Spleen (tissue), 11 donors: Measurements from ENCODE around the gene FBXO17. TPM values are rescaled to one million over a fixed set of nuclear protein-coding genes. Genes with fewer than 3 reads are reported as not detected.

Experiments used
- DNase-seq: peaks from one replicate; pipeline ENCODE4 v3.0.0-alpha.2; 2020
- H3K27ac ChIP-seq, 8 donors: fragments of 200-600 bp; sonication (generic) in 7 of 8; 1 replicate in 4 of 8; 2 replicates in 4 of 8; pipeline versions ENCODE4 v1.5.0 to v1.8.0; 2016 to 2021; ENCODE audit warnings: inconsistent platforms in 4 of 8, mild to moderate bottlenecking in 4 of 8, moderate library complexity in 1 of 8
- H3K27me3 ChIP-seq, 7 donors: fragments of 200-600 bp; sonication (generic) in 6 of 7; replicated peaks in 1 of 7; 1 replicate in 4 of 7; 2 replicates in 3 of 7; pipeline versions ENCODE4 v1.5.0 to v1.8.0; 2016 to 2021; ENCODE audit warnings: inconsistent platforms in 3 of 7, mild to moderate bottlenecking in 1 of 7
- H3K36me3 ChIP-seq, 6 donors: fragments of 200-600 bp; sonication (generic) in 5 of 6; 1 replicate in 4 of 6; 2 replicates in 2 of 6; pipeline versions ENCODE4 v1.5.0 to v1.8.0; 2016 to 2021; ENCODE audit warnings: inconsistent platforms in 2 of 6
- H3K4me1 ChIP-seq, 6 donors: fragments of 200-600 bp; sonication (generic) in 5 of 6; 1 replicate in 3 of 6; 2 replicates in 3 of 6; pipeline versions ENCODE4 v1.5.0 to v1.8.0; 2016 to 2021; ENCODE audit warnings: inconsistent platforms in 3 of 6
- H3K4me3 ChIP-seq, 8 donors: fragments of 200-600 bp; sonication (generic) in 7 of 8; 1 replicate in 4 of 8; 2 replicates in 4 of 8; pipeline versions ENCODE4 v1.5.0 to v1.8.0; 2016 to 2021; ENCODE audit warnings: inconsistent platforms in 4 of 8, mild to moderate bottlenecking in 4 of 8, moderate library complexity in 2 of 8
- H3K9me3 ChIP-seq, 8 donors: fragments of 200-600 bp; sonication (generic) in 7 of 8; 1 replicate in 4 of 8; 2 replicates in 4 of 8; pipeline versions ENCODE4 v1.5.0 to v1.8.0; 2016 to 2021; ENCODE audit warnings: inconsistent platforms in 4 of 8
- CTCF ChIP-seq, 11 experiments: fragments of 200-600 bp in 7 of 11; fragments of 450-650 bp in 4 of 11; sonication (generic) in 4 of 11; IDR thresholded peaks in 8 of 11; conservative IDR thresholded peaks in 3 of 11; 1 replicate in 7 of 11; 2 replicates in 4 of 11; pipeline versions ENCODE4 v1.4.0 to v1.8.0; 2016 to 2021; ENCODE audit warnings: antibody characterized with exemption in 11 of 11, inconsistent platforms in 4 of 11, mild to moderate bottlenecking in 1 of 11
- POLR2A ChIP-seq, 3 donors: fragments of 450-650 bp; IDR thresholded peaks; one replicate each; pipeline ENCODE4 v1.5.1; 2017; ENCODE audit warnings: antibody characterized with exemption in 3 of 3, mild to moderate bottlenecking in 1 of 3
- POLR2AphosphoS5 ChIP-seq, 3 donors: sonication (generic); formaldehyde crosslinking; IDR thresholded peaks; one replicate each; pipeline ENCODE4 v1.5.1; 2017; ENCODE audit warnings: antibody characterized with exemption in 3 of 3
- WGBS, 5 donors: extraction: QIAGEN DNeasy Blood & Tissue Kit in 3 of 5; methylation state at CpG; one replicate each; pipeline versions ENCODE4 v1.1.5 to v1.1.7; 2013 to 2018; 5-methylcytosine and 5-hydroxymethylcytosine counted together
- intact Hi-C: fragments of 100-400 bp; cut with DNase I; formaldehyde crosslinking; loops from one replicate; pipeline ENCODE4 v1.15.0; 2023; ENCODE audit warnings: low total_unique reads
- polyA plus RNA-seq, 3 donors: library from polyadenylated mRNA; stranded (reverse); fragments of 200-250 nt; gene quantifications; one replicate each; pipeline ENCODE4 v1.2.1, GENCODE V29; 2013
- total RNA-seq, 7 donors: library from RNA; depleted of rRNA in 3 of 7; stranded (reverse); fragments of >200 nt in 3 of 7; fragmentation: NEBNext Ultra II Directional in 4 of 7; extraction: Animal tissue kit (Norgen Biotek cat#: 25700) in 4 of 7; gene quantifications; one replicate each; pipeline versions ENCODE4 v1.1.0 to v1.2.1, GENCODE V29; 2016 to 2021
- donor health status: healthy with polysubstance abuse.
- donor health status: DM: no; HTN: no; CAD: no; lungs with moderate emphysema.
- donor health status: DM: no; HTN: no; CAD: no.
- donor health status: Bipolar disorder and iron deficiency.
- donor health status: healthy.
- donor health status: DM: no; HTN: no; CAD: no.
- donor health status: DM: yes; HTN: yes; CAD: no.

Gene FBXO17
- total and polyA plus RNA-seq, 10 donors: 0.91 to 7.7 (median 4.9) TPM

DNA sequence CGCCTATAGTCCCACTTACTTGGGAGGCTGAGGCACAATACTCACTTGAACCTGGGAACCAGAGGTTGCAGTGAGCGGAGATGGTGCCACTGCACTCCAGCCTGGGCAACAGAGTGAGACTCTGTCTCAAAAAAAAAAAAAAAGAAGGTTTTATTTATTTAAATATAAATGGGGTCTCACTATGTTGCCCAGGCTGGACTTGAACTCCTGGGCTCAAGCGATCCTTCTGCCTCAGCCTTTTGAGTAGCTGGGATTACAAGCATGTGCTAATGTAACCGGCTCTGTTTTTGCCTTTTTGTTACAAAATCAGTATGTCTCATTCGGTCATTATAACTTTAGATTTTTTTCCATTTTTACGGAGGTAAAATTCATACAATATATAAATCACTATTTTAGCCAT, 32.6 kb upstream of the FBXO17 start:
- DNase-seq: no peak
- Histone ChIP-seq H3K4me1 (no peaks in the 10 kb centered on the region), H3K27me3 (peaks cover 0 to 44% (median 0%) of the 10 kb centered on the region in 7 donors), H3K36me3 (no peaks in the 10 kb centered on the region), H3K4me3 (no peak overlapping the region), H3K9me3 (no peaks in the 10 kb centered on the region), H3K27ac (no peak overlapping the region)
- WGBS, 5 donors: 91 to 98% (median 94%) methylated on average over 6 of the region's 6 CpGs
- intact Hi-C loops: no loop called here
- TF ChIP-seq POLR2A (IDR thresholded peaks at IDR 0.05) (no peak), POLR2AphosphoS5 (IDR thresholded peaks at IDR 0.05) (no peak), CTCF (IDR thresholded peaks at IDR 0.05 in 8 of 11, conservative IDR thresholded peaks at IDR 0.05 in 3 of 11) (no peak)

- no peaks in the 10 kb centered on the region for H3K36me3 ChIP-seq
- peaks cover 0 to 33% (median 0%) of the 10 kb centered on the region in 7 donors for H3K27me3 ChIP-seq
- intact Hi-C loops: no loop called here
- DNase-seq: no peak
- H3K4me3 ChIP-seq: no peak overlapping the region
- 46 to 60% (median 55%) methylated on average over 3 of the region's 3 CpGs for WGBS, 5 donors
- no peak overlapping the region for H3K27ac ChIP-seq
- H3K4me1 ChIP-seq: no peaks in the 10 kb centered on the region
- no peaks in the 10 kb centered on the region for H3K9me3 ChIP-seq
- no peak for TF ChIP-seq POLR2A (IDR thresholded peaks at IDR 0.05)
- TF ChIP-seq CTCF (IDR thresholded peaks at IDR 0.05 in 8 of 11, conservative IDR thresholded peaks at IDR 0.05 in 3 of 11): no peak
- no peak for TF ChIP-seq POLR2AphosphoS5 (IDR thresholded peaks at IDR 0.05)
These were observed 31.6 kb upstream of the FBXO17 start for GRCh38 chr19:39007096-39007495.

DNA sequence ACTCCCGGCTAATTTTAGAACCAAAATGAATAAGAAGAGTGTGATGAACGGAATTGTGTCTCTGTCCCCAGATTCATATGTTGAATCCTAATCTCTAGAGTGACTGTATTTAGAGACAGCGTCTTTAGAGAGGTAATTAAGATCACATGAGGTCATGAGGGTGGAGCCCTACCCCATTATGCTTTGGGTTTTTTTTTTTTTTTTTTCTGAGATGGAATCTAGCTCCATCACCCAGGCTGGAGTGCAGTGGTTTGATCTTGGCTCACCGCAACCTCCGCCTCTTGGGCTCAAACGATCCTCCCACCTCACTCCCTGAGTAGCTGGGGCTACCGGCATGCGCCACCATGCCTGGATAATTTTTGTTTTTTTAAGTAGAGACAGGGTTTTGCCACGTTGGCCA, 28.9 kb upstream of the FBXO17 start:
- 78 to 83% (median 81%) methylated on average over 9 of the region's 9 CpGs for WGBS, 5 donors
- peaks cover 0 to 36% (median 0%) of the 10 kb centered on the region in 7 donors for H3K27me3 ChIP-seq
- no peak overlapping the region for H3K4me3 ChIP-seq
- H3K27ac ChIP-seq: no peak overlapping the region
- no peaks in the 10 kb centered on the region for H3K4me1 ChIP-seq
- intact Hi-C loops: no loop called here
- no peaks in the 10 kb centered on the region for H3K36me3 ChIP-seq
- no peaks in the 10 kb centered on the region for H3K9me3 ChIP-seq
- DNase-seq: no peak
- TF ChIP-seq CTCF (IDR thresholded peaks at IDR 0.05 in 8 of 11, conservative IDR thresholded peaks at IDR 0.05 in 3 of 11): no peak
- no peak for TF ChIP-seq POLR2AphosphoS5 (IDR thresholded peaks at IDR 0.05)
- no peak for TF ChIP-seq POLR2A (IDR thresholded peaks at IDR 0.05)

GRCh38 chr19:39003796-39004195, 28.3 kb upstream of the FBXO17 start:
- Histone ChIP-seq H3K9me3 (no peaks in the 10 kb centered on the region), H3K27me3 (peaks cover 0 to 41% (median 0%) of the 10 kb centered on the region in 7 donors), H3K4me1 (no peaks in the 10 kb centered on the region), H3K4me3 (no peak overlapping the region), H3K27ac (no peak overlapping the region), H3K36me3 (no peaks in the 10 kb centered on the region)
- TF ChIP-seq CTCF (IDR thresholded peaks at IDR 0.05 in 8 of 11, conservative IDR thresholded peaks at IDR 0.05 in 3 of 11): no peak
- no peak for TF ChIP-seq POLR2AphosphoS5 (IDR thresholded peaks at IDR 0.05)
- no peak for TF ChIP-seq POLR2A (IDR thresholded peaks at IDR 0.05)
- intact Hi-C loops: no loop called here
- WGBS, 5 donors: 69 to 84% (median 76%) methylated on average over 4 of the region's 4 CpGs
- DNase-seq: no peak
